ENCODE data around the gene ROPN1L.

Gene ROPN1L

DNA sequence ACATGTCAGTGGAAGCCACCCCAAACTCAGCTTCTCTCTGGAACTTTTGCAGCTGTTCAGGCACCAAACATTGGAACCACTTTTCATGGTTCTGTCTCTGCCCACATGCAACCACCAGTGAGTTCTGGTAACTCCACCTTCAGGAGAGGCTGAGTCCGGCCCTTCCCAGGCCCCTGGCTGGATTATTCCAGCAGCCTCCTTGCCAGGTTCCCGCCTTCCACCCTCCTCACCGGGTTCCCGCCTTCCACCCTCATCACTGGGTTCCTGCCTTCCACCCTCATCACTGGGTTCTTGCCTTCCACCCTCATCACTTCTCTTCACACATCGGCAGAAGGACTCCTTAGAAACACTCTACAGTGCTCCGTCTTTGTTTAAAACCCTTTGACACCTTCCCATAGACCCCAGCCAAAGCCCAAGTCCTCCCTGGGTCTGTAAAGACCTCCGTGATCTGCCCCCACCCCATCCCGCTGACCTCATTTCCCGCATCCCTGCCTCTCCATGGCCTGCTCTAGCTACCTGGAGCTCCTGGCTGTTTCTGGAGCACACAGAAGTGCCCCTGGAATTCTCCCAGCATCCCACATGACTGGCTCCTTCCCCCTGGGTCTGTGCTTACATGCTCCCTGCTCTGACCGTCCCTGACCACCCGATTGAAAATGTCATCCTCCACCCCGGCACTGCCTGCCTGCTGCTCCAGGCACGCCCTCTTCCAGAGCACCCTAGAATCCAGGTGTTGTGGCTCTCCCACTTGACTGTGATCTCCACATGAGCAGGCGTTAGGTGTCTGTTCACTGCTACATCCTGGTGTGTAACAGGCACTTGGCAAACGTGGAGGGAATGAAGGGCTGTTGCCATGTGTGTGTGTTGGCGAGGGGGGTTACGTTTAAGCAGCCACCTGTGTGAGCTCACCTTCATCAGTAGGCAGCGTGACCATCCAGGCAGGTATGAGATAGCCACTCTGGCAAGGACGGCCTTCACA is 17.7 kb downstream of the ROPN1L start:
- no peak for DNase-seq

DNA sequence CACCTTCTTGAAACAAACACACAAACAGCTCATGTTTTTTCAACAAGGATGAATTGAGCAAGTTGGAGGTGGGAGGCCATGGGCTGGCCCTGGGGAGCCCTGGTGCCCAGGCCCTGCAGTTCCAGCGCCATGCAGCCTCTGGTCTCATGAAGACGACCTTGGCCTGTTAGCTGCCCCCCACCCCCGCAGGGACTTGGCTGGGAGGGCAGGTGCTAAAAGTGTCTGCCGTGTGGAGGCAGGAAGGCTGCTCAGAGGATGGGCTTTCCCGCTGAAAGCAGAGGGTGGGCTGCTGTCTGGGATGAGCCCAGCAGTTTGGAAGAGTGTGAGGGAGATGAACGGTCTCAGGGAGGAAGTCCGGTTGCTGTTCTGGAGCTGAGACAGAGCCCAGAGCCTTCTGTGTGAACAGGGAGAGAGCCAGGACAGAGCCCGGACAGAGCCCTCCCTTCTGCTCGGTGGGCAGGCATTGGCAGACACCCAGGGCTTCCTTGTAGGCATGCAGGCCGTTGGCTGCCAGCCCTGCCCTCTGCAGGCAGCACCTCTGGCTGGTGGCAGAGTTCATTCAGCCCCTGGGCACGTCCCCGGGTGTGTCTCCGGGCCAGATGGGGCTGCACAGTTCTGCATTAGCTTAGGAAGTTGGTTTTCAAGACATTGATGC is 18.7 kb downstream of the ROPN1L start:
- no peak for DNase-seq

DNA sequence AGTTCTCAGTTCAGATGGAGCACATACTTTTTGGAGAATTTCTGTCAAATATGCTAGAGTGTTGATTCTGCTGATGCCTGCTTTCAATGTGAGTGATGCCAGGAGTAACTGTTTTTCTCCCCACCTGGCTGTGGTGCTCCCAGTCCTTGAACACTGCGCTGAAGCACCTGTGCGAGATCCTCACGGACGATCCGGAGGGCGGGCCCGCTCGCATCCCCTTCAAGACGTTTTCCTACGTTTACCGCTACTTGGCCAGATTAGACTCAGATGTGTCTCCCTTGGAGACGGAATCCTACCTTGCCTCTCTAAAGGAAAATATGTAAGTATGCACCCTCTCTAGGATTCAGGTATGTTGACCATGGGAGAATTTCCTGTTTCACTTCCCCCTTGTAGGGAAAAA is 19.4 kb downstream of the ROPN1L start:
- no peak for DNase-seq

DNA sequence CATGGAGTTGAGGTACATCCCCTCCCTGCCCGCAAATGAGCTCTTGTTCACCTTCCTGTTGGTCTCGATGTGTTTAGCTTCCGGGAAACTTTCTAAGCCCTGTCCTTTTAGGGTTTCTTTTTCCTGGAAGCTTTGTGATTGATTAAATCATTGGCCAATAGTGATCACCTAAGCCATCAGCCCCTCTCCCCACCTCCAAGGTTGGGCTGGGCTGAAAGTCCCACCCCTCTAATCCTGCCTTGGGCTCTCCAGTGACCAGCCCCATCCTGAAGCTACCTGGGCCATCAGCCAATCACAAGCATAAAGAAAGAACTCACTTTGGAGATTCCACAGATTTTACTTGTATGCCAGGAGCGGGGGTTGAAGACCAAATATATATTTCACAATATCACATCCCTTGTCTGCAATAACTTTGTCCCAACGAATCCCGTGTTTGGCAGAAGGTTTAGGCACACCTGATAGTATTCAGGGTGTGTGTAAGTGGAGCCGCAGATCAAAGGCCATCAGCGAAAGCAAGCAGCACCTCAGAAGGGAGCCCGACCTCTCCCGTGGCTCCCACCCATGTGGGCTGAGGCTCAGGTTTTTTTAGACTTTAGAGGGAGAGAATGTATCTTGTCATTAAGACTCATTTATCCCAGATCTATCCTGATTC is 20.4 kb downstream of the ROPN1L start:
- no peak for DNase-seq

DNA sequence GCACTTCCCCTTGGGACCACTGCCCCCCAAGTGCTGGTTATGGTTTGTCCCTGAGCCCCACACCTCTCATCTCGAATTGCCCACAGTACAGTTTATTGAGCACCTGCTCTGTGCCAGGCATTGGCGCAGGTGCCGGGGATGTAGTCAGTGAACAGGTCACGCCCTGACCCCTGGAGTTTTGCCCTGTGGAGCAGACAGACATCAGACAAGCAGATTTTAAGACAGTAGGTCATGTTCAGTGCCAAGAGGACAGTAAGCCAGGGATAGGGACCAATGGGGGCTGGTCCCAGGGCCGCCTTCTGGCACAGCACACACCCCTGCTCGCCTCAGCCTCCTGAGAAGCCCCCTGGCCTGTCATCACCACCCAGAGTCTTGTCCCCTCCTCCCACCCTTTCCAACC is 21.9 kb downstream of the ROPN1L start:
- DNase-seq, result no peak

DNA sequence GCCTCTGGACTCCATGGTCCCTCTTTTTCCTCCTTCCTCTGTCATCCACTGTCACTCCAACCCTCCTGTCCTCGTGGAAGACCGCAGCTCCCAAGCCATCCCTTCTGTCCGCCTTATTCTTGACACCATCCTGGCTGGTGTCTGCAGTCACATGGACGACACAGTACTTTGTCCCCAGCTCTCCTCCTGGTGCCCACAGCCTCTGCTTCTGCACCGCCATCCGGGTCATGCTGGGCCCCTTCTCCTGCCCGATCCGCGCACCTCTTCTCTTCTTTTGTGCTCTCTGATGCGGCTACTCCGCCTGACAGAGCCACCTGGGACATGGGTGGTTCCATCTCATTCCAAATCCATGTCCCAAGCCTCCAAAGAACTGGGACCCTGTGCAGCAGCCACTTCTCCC is 22.5 kb downstream of the ROPN1L start:
- no peak for DNase-seq

DNA sequence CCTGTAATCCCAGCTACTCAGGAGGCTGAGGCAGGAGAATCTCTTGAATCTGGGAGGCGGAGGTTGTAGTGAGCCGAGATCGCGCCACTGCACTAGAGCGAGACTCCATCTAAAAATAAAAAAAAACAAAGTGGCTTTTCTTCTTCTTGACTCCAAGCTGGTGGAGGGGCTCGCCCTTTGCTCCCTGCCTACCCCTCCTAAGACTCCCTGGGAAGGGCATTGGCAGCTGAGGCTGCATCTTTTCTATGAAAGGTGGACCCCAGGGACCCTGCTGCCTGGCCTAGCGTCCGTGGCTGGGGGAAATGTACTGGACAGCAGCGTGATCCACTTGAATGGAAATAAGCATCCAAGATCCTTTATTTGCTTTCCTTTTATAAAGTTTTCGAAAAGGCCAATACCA is 24.0 kb downstream of the ROPN1L start:
- DNase-seq, result no peak

DNA sequence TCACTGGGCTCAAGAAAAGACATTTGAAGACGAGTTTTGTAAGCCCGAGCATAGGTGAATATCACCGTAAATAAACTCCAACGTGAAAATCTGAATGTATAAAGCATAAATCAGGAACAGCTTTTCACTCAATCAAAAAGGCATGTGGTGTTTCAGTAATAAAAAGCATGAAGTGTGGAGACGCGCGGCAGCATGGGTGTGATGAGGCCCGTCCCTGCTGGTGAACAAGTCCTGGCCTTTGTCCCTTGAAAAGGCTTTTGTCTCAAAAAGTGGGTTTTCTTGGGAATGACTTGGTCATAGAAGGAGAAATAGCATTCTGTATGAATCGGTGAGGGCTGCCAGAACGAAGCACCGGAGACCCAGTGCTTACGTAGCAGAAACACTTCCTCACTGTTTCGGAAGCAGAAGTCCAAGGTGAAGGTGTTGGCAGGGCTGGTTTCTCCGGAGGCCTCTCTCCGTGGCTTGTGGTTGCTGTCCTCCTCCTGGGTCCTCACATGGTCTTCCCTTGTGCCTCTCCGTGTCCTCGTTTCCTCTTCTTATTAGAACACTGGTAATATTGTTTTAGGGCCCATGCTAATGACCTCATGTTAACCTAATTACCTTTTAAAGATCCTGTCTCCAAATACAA is 24.9 kb downstream of the ROPN1L start:
- DNase-seq, result no peak

DNA sequence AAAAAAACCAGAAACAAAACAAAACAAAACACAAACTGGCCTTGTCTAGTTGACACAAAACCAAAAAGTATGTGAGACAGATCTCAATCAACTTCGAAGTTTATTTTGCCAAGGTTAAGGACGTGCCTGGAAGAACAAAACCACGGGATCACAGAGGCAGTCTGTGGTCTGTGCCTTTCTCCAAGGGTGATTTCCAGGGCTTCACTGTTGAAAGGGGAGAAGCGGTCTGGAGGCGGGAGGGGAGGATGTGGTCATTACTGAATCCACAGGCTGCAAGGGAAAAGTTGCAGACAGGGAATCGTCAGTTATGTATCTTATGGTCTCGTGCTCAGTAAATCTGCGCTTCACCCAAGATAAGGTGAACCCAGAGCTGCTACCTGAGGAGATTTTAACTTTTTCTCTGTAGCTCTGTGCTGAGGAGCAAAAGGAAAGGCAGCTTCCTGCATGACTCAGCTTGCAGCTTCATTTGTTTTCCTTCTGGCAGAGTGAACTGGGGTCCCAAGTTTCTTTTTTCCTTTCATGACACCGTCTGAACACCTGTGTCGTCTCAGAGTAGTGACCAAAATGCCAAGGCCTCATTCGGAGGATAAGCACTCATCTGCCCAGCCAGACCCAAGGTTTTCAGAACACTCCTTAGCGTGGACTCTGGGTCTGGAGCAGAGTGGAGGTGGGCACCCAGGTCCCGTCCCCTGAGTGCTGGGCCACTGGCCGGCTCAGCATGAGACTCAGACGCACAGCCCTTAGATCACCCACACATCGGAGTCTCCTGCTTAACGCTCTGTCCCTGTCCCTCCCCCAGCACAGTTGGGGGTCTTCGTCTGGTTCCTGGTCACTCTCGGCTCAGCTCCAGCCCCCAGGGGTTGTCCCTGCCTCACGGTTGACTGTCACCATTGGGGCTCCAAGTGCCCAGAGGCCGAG is 25.9 kb downstream of the ROPN1L start:
- peak; percentile 51 for DNase-seq

DNA sequence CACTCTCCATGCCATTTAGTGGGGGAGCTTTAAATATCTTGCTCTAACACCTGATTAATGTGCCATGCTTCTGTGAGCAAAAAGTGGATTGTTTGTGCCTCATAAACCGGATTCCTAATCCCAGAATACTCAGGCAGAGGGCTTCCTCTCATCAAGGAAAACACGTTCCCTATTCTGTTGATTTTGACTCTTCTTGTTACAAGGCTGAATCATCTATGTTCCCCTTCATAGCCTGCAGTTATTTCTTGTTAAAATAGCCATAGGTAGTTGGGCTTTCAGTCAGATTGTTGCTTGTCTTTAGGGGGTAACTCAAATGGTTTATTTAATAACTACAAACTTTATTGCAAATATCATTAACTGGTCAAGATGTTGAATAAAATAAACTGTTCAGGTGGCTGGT is 26.6 kb downstream of the ROPN1L start:
- no peak for DNase-seq

DNA sequence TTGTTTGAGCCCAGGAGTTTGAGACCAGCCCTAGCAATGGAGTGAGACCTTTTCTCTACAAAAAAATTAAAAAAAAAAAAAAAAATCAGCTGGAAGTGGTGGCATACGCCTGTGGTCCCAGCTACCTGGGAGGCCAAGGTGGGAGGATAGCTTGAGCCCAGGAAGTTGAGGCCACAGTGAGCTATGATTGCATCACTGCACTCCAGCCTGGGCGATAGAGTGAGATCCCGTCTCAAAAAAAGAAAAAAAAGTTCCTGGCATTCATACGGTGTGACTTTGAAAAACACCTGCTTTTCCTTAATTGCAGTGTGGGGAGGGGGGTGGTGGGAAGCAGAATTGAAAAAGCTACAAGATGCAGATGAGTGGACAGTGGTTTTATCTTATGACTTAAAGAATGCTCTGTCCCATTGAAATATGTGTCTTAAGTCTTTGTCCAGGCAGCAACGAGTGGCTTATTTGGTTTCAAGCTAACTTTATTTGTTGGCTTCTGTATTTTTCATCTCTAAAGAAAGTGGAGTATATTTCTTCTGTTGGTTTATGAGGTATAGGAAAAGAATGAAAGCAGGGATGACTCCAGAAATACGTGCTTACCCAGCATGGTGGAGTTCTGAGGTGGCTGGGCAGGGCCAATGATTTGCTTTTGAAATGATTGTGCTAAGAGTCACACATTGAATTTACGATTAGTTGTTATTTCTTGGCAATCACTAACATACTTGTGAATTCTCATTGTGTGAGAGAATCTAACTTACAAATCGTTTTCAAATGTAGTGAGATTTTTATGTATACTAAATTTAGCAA is 27.8 kb downstream of the ROPN1L start:
- DNase-seq, result peak; percentile 95

DNA sequence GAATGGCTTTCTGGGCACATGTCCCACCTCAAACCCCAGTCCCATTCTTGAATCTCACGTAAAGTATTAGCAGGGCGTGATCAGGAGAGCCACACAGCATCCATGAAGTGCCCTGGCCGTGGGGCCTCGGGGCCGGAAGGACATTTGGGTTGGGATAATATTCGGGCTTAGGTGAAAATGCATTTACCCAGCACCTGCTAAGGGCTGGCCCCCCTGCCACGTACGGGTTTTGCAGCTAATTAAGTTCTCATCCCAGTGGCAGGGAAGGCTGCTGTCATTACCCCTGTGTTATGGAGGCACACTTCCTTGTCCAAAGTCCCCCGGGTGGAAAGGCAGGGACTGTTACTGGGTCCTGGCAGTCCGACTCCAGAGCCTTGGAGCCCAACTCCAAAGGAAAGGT is 29.0 kb downstream of the ROPN1L start:
- DNase-seq, result no peak

DNA sequence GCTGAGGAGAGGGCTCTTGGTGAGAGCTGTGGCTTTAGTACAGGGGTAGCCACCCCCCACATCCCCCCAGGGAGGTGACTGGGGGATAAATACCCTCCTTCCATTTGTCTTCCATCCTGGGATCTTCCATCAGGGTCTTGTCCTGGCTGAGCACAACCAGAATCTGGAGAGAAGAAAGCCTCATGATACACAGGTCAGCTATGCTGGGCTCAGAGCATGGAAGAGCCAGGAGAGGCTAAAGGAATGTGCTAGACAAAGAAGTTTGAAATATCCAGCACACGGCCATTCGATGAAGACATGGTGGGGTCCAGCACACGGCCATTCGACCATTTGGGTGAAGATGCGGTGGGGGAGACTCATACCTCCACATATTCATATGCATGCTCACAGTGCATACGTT is 30.0 kb downstream of the ROPN1L start:
- DNase-seq, result peak; percentile 62

DNA sequence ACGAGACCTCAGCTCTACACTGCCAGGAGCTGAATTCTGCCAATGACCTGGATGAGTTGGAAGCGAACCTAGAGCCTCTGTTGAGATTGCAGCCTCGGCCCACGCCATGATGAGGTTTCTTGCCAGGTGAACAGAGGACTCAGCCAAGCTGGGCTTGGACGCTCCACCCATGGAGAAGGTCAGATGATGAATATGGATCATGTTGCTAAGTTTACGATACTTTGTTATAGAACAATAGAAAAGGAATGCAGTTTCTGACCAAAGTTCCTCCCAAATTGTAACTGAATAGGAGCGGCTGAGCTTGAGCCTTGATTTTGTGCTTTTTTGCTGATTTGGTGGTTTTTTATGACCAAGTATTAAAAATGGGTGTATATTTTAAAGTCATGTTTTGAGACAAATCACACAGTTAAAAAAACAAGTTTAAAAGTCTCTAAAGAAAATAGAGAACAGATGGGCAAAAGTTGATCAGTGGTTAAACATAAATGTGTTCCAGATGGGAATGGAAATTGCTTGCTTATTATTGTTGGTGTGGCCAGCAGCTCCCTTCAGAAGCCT is 32.9 kb downstream of the ROPN1L start:
- DNase-seq, result peak; percentile 76

DNA sequence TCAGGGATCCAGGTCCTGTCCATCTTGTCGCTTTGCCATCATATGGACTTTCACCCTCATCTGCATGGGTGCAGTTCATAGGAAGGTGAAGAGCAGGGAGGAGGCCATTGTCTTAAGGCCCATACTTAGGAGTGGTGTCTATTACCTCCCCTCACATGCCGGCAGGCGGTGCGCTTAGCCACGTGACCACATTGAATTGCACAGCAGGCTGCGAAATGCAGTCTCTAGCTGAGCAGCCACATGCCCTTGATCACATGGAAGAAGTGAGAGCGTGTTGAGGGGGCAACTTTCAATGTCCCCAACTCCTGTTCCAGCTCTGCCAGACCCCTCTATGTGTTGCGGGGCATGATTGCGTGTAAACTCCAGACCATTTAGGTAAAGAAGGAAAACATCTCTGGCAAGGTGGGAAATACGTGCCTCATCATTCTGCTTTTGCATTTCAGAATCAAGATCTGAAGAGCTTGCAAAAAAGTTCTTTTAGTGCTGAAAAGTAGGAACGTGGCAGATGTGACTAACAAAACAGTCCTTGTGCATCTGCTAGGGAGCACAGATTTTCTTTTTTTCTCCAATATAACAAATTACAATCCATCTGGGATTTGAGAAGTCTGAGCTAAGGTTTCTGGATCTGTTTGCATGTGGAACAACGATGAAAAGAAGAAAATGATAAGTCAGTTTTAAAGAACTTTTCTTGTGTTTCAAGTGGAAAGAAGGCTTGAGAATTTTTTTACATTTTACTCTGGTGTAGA is 34.4 kb downstream of the ROPN1L start:
- DNase-seq, result no peak

DNA sequence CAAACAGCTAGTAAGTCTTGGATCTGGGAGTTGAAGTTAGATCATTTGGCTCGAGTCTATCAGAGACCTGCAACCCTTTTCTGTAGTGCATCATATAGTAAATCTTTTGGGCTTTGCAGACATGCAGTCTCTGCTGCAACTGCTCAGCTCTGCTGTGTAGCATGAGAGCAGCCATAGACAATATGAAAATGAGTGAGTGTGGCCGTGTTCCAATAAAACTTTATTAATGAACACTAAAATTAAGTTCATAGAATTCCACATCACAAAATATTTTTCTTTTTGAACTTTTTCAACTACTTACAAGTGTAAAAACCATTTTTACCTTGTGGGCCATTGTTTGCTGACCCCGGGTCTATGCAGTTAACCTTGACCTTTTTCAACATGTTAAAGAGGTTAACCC is 35.2 kb downstream of the ROPN1L start:
- DNase-seq, result no peak

DNA sequence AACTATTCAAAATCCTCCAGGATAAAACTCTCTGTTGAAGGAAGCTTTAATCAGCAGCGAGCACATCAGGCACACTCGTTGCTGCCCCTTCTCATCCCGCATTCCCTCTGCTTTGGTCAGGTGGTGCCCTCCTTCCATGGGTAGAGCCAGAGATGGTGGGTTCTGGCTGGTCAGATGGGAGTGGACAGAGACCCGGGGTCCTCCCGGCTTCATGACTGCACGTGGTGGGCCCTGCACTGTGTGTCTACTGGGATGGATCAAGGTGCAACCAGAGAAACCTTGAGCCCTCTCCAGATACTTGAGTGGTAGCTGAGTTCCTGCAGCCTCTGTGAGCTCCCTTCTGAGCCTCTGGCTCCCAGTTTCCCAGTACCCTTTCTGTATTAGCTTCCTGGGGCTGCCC is 36.3 kb downstream of the ROPN1L start:
- no peak for DNase-seq

DNA sequence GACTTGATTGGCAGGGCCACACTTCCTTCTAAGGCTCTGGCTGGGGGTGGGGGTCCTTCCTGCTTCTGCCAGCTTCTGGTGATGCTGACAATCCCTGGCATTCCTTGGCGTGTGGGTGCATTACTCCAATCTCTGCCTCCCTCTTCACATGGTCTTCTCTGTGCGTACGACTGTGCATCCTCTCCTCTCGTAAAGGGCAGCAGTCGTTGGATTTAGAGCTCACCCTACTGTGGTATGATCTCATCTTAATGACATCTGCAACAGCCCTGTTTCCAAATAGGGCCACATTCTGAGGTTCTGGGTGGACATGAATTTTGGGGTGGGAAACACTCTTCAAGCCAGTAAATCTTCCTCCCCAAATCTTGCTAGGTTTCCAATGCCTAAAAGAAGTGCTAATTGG is 36.8 kb downstream of the ROPN1L start:
- peak; percentile 47 for DNase-seq

DNA sequence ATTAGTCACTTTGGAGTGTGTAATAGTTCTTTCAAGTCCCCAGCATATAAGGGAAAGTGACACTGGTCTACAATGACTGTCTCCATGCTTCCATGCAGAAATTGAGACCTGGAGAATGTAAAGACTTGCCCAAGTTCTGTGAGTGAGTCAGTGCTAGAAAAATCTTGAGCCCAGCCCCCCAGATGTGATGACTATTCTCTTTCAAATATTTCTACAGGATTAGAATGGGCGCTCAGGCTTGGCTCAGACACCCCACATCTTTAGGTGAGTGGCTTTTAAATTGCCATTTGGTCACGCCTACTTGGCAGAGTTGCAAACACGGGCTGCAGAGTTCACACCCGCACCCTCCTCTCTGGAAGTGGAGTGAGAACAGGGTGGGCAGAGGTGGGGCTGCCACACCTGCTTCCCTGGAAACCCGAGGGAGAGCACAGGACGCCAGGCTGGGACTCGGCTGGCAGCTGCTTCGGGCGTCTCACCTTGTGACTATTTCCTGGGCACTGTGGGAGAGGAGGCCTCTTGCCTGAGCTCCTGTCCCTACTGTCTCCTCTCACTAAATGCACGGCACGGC is 37.6 kb downstream of the ROPN1L start:
- DNase-seq, result peak; percentile 87
